NCI-H2227 (cell line): ENCODE measurements around the gene PHACTR1.

ENCODE experiments used
- DNase-seq: peaks from one replicate; lab custom pipeline; 2025; ENCODE audit not compliant: unreplicated experiment; lab: John Stamatoyannopoulos, UW

The PHACTR1 gene

GRCh38 chr6:12800120-12800519 is 83.6 kb downstream of the PHACTR1 start:
- no peak for DNase-seq

- DNase-seq, result no peak
These were observed 84.6 kb downstream of the PHACTR1 start for GRCh38 chr6:12801141-12801540.

- DNase-seq, result no peak
These were observed 85.9 kb downstream of the PHACTR1 start for GRCh38 chr6:12802440-12802839.

GRCh38 chr6:12803486-12803885 is 86.9 kb downstream of the PHACTR1 start:
- no peak for DNase-seq

- no peak for DNase-seq
These were observed 88.5 kb downstream of the PHACTR1 start for GRCh38 chr6:12804952-12805645.

- DNase-seq, result no peak
These were observed 89.6 kb downstream of the PHACTR1 start for GRCh38 chr6:12806136-12806535.

GRCh38 chr6:12806796-12807195 is 90.2 kb downstream of the PHACTR1 start:
- DNase-seq, result no peak

- no peak for DNase-seq
These were observed 95.0 kb downstream of the PHACTR1 start for GRCh38 chr6:12811519-12811918.

- no peak for DNase-seq
These were observed 96.8 kb downstream of the PHACTR1 start for GRCh38 chr6:12813321-12813720.

GRCh38 chr6:12814015-12814414 is 97.4 kb downstream of the PHACTR1 start:
- no peak for DNase-seq

- no peak for DNase-seq
These were observed 98.5 kb downstream of the PHACTR1 start for GRCh38 chr6:12815089-12815488.

GRCh38 chr6:12815884-12816600 is 99.5 kb downstream of the PHACTR1 start:
- no peak for DNase-seq

GRCh38 chr6:12818324-12818723 is 101.8 kb downstream of the PHACTR1 start:
- no peak for DNase-seq

GRCh38 chr6:12823847-12824246 is 107.3 kb downstream of the PHACTR1 start:
- DNase-seq, result no peak

GRCh38 chr6:12826584-12826983 is 110.0 kb downstream of the PHACTR1 start:
- DNase-seq, result no peak

GRCh38 chr6:12827921-12828320 is 111.4 kb downstream of the PHACTR1 start:
- DNase-seq, result no peak

- no peak for DNase-seq
These were observed 115.7 kb downstream of the PHACTR1 start for GRCh38 chr6:12832226-12832735.

GRCh38 chr6:12836009-12836408 is 119.4 kb downstream of the PHACTR1 start:
- DNase-seq, result no peak

GRCh38 chr6:12841619-12842018 is 125.1 kb downstream of the PHACTR1 start:
- DNase-seq, result no peak

- no peak for DNase-seq
These were observed 125.5 kb downstream of the PHACTR1 start for GRCh38 chr6:12842114-12842513.

- no peak for DNase-seq
These were observed 126.1 kb downstream of the PHACTR1 start for GRCh38 chr6:12842658-12843057.
